Liver (tissue), 3 donors: ENCODE measurements around the gene PFN1.

Source experiments
- ATF3 ChIP-seq: IDR thresholded peaks from 2 replicates; pipeline ENCODE4 v1.6.1; 2016; ENCODE audit warnings: antibody characterized with exemption
- CTCF ChIP-seq: fragments of 150-350 bp; IDR thresholded peaks from 2 replicates; pipeline ENCODE4 v1.5.1; 2017; ENCODE audit warnings: improper control_type of control experiment, low read depth, low read length; ENCODE audit not compliant: missing input control
- FOXA1 ChIP-seq: IDR thresholded peaks from 2 replicates; pipeline ENCODE4 v1.6.1; 2016; ENCODE audit warnings: antibody characterized with exemption
- JUND ChIP-seq, 2 donors: IDR thresholded peaks; 2 replicates each; pipeline ENCODE4 v1.6.1; 2016; ENCODE audit warnings: antibody characterized with exemption in 2 of 2
- MAX ChIP-seq: IDR thresholded peaks from 2 replicates; pipeline ENCODE4 v1.6.1; 2016; ENCODE audit warnings: antibody characterized with exemption
- REST ChIP-seq: IDR thresholded peaks from 2 replicates; pipeline ENCODE4 v1.6.1; 2016; ENCODE audit warnings: antibody characterized with exemption, mild to moderate bottlenecking
- SP1 ChIP-seq: IDR thresholded peaks from 2 replicates; pipeline ENCODE4 v1.6.1; 2018; ENCODE audit warnings: antibody characterized with exemption, mild to moderate bottlenecking
- TAF1 ChIP-seq: conservative IDR thresholded peaks from 2 replicates; pipeline ENCODE4 v1.6.1; 2016; ENCODE audit warnings: antibody characterized with exemption, mild to moderate bottlenecking
- YY1 ChIP-seq: IDR thresholded peaks from 2 replicates; pipeline ENCODE4 v1.6.1; 2016; ENCODE audit warnings: antibody characterized with exemption, mild to moderate bottlenecking
- ZBTB33 ChIP-seq: IDR thresholded peaks from 2 replicates; pipeline ENCODE4 v1.6.1; 2016; ENCODE audit warnings: antibody characterized with exemption
- donor health status: healthy.
- donor health status: healthy.

GRCh38 chr17:4931963-4932362 is 16.4 kb downstream of the PFN1 start, which contains the start of gene GP1BA:
- no peak for TF ChIP-seq ZBTB33
- no peak for TF ChIP-seq CTCF
- TF ChIP-seq MAX = no peak
- no peak for TF ChIP-seq YY1
- TF ChIP-seq SP1 = no peak
- TF ChIP-seq JUND (IDR thresholded peaks at IDR 0.05) = no peak
- TF ChIP-seq FOXA1 = no peak
- TF ChIP-seq TAF1 = no peak
- no peak for TF ChIP-seq ATF3
- no peak for TF ChIP-seq REST
